GM12878 (cell line): ENCODE results near the gene RSKR. TPM values are rescaled to one million over a fixed set of nuclear protein-coding genes. Genes with fewer than 3 reads are reported as not detected.
"Not testable (repeated sequence)": the region's sequence is repeated elsewhere in the genome, so short reads cannot be mapped to it uniquely, and the experiment has no call there.

ENCODE experiments used
- ATAC-seq: fragments of 200-7000 bp; cut with Tn5 transposase; 3 replicates; pipeline ENCODE4 v1.9.1; 2020; ENCODE audit warnings: mild to moderate bottlenecking, moderate library complexity
- BruUV-seq: library from RNA; stranded (reverse); fragments of 400-500 nt; replicated peaks from 2 replicates; lab custom pipeline; 2021; lab: Mats Ljungman, UMichigan
- CTCF ChIA-PET: fragments of 300-600 bp; sonication (Branson Sonifier 250); formaldehyde crosslinking; extraction: SDS; loops from one replicate; lab custom pipeline; 2021; ENCODE audit warnings: inconsistent platforms; lab: Yijun Ruan, JAX
- POLR2A ChIA-PET: fragments of 350-600 bp; formaldehyde crosslinking; extraction: SDS; loops from one replicate; lab custom pipeline; 2021; ENCODE audit warnings: inconsistent platforms; lab: Charles Lee
- RAD21 ChIA-PET: fragments of 300-600 bp; sonication (Branson Sonifier 250); formaldehyde crosslinking; loops from one replicate; lab custom pipeline; 2023; ENCODE audit warnings: antibody characterized with exemption; ENCODE audit not compliant: unreplicated experiment; lab: Charles Lee
- SMC1A ChIA-PET: fragments of 300-600 bp; sonication (Branson Sonifier 250); formaldehyde crosslinking; loops from one replicate; lab custom pipeline; 2023; ENCODE audit not compliant: unreplicated experiment, uncharacterized antibody; lab: Charles Lee
- DNase-seq: peaks from one replicate; pipeline ENCODE4 v3.0.0-alpha.2; 2011; ENCODE audit warnings: low read depth, low spot score
- FAIRE-seq: peaks from 3 replicates; lab custom pipeline; 2011; peaks lifted over from hg19 to GRCh38; lab: Jason Lieb, UNC
- H2AFZ ChIP-seq: 2 replicates; pipeline ENCODE4 v1.6.0; 2011; ENCODE audit warnings: low read depth, low read length, control low read depth; ENCODE audit not compliant: control insufficient read depth
- H3K27ac ChIP-seq: 2 replicates; pipeline ENCODE4 v1.5.1; 2011; ENCODE audit warnings: control low read depth; ENCODE audit not compliant: control insufficient read depth, insufficient read depth
- H3K27me3 ChIP-seq, 2 experiments: replicated peaks in 1 of 2; 2 replicates each; pipeline versions ENCODE4 v1.6.0 to v1.6.1; 2011; ENCODE audit warnings: low read length in 1 of 2; ENCODE audit not compliant: control insufficient read depth in 2 of 2, insufficient read depth in 2 of 2
- H3K36me3 ChIP-seq, 2 experiments: 2 replicates each; pipeline ENCODE4 v1.5.1; 2011; ENCODE audit warnings: low read length in 1 of 2; ENCODE audit not compliant: control insufficient read depth in 2 of 2, insufficient read depth in 2 of 2
- H3K4me1 ChIP-seq: 2 replicates; pipeline ENCODE4 v1.6.1; 2011; ENCODE audit warnings: mild to moderate bottlenecking, low read length, moderate library complexity, mixed read lengths; ENCODE audit not compliant: control insufficient read depth, insufficient read depth
- H3K4me2 ChIP-seq: 2 replicates; pipeline ENCODE4 v1.6.0; 2011; ENCODE audit warnings: control low read depth; ENCODE audit not compliant: control insufficient read depth, insufficient read depth
- H3K4me3 ChIP-seq: fragments of 200-600 bp; sonication (generic); 2 replicates; pipeline ENCODE4 v1.5.1; 2016
- H3K79me2 ChIP-seq: 2 replicates; pipeline ENCODE4 v1.6.0; 2011; ENCODE audit warnings: low read length; ENCODE audit not compliant: control insufficient read depth, insufficient read depth
- H3K9ac ChIP-seq: 2 replicates; pipeline ENCODE4 v1.8.0; 2011; ENCODE audit warnings: low read length, control low read depth, mixed read lengths; ENCODE audit not compliant: control insufficient read depth, insufficient read depth
- H3K9me3 ChIP-seq: replicated peaks from 3 replicates; pipeline ENCODE4 v1.5.1; 2011; ENCODE audit warnings: mild to moderate bottlenecking, low read length; ENCODE audit not compliant: control insufficient read depth, insufficient read depth
- H4K20me1 ChIP-seq: 2 replicates; pipeline ENCODE4 v1.6.0; 2011; ENCODE audit not compliant: control insufficient read depth, insufficient read depth
- BMI1 ChIP-seq: fragments of 450-650 bp; IDR thresholded peaks from 2 replicates; pipeline ENCODE4 v1.6.1; 2016; ENCODE audit warnings: mild to moderate bottlenecking, moderate library complexity, borderline replicate concordance
- CTCF ChIP-seq, 3 experiments: IDR thresholded peaks in 2 of 3; conservative IDR thresholded peaks in 1 of 3; 2 replicates each; pipeline ENCODE4 v1.5.1; 2011; ENCODE audit warnings: low read depth in 3 of 3, low read length in 3 of 3, mild to moderate bottlenecking in 3 of 3, control low read depth in 2 of 3, moderate library complexity in 2 of 3, inconsistent platforms in 1 of 3, mixed read lengths in 1 of 3; ENCODE audit not compliant: control insufficient read depth in 2 of 3, insufficient read depth in 1 of 3; ENCODE audit errors: extremely low read depth in 1 of 3
- IRF4 ChIP-seq: IDR thresholded peaks from 2 replicates; pipeline ENCODE4 v1.6.1; 2011; ENCODE audit warnings: low read depth, low read length
- MEF2B ChIP-seq: fragments of 450-650 bp; IDR thresholded peaks from 2 replicates; pipeline ENCODE4 v1.6.1; 2018; ENCODE audit warnings: mild to moderate bottlenecking, moderate library complexity; ENCODE audit not compliant: partially characterized antibody, poor library complexity, severe bottlenecking
- NBN ChIP-seq: fragments of 450-650 bp; IDR thresholded peaks from 2 replicates; pipeline ENCODE4 v1.6.1; 2016
- NKRF ChIP-seq: fragments of 450-650 bp; conservative IDR thresholded peaks from 2 replicates; pipeline ENCODE4 v1.6.1; 2017; ENCODE audit warnings: mild to moderate bottlenecking, moderate library complexity
- PAX5 ChIP-seq: IDR thresholded peaks from 2 replicates; pipeline ENCODE4 v1.6.1; 2011; ENCODE audit warnings: low read depth, low read length, borderline replicate concordance
- POLR2AphosphoS5 ChIP-seq: IDR thresholded peaks from 2 replicates; pipeline ENCODE4 v1.6.1; 2011; ENCODE audit warnings: mild to moderate bottlenecking, low read length, inconsistent platforms
- RFX5 ChIP-seq: IDR thresholded peaks from 2 replicates; pipeline ENCODE4 v1.6.1; 2011; ENCODE audit warnings: low read depth, low read length, improper control_type of control experiment
- SP1 ChIP-seq: IDR thresholded peaks from one replicate; pipeline ENCODE4 v1.6.1; 2011; ENCODE audit warnings: low read depth, low read length
- SREBF2 ChIP-seq: IDR thresholded peaks from 2 replicates; pipeline ENCODE4 v1.6.1; 2012; ENCODE audit warnings: mild to moderate bottlenecking, low read length
- YBX1 ChIP-seq: fragments of 450-650 bp; IDR thresholded peaks from 2 replicates; pipeline ENCODE4 v1.6.1; 2016; ENCODE audit warnings: antibody characterized with exemption
- ZNF24 ChIP-seq: fragments of 450-650 bp; IDR thresholded peaks from 2 replicates; pipeline ENCODE4 v1.6.1; 2017; ENCODE audit warnings: antibody characterized with exemption, mild to moderate bottlenecking
- WGBS: methylation state at CpG from one replicate; pipeline ENCODE4 v1.1.6; 2016; ENCODE audit warnings: low lambda C conversion rate; ENCODE audit not compliant: insufficient replicate concordance, insufficient coverage; ENCODE audit errors: missing lambda C conversion rate; 5-methylcytosine and 5-hydroxymethylcytosine counted together
- in situ Hi-C: fragments of 300-500 bp; cut with MboI; formaldehyde crosslinking; loops from 9 replicates; pipeline ENCODE4 v1.14.3; 2018; ENCODE audit warnings: mixed read lengths
- intact Hi-C: fragments of 100-400 bp; cut with micrococcal nuclease; formaldehyde crosslinking; loops from one replicate; pipeline ENCODE4 v1.14.2; 2022; ENCODE audit not compliant: unreplicated experiment
- polyA plus RNA-seq, 11 experiments: library from polyadenylated mRNA; depleted of rRNA in 4 of 11; unstranded in 6 of 11; stranded (reverse) in 5 of 11; fragments of >200 nt; fragmentation: Nextera tagmentation in 4 of 11; fragmentation: Illumina TruSeq in 1 of 11; extraction: Ambion mirVana in 4 of 11; extraction: Trizol in 1 of 11; gene quantifications; 1 replicate in 1 of 11; 2 replicates in 10 of 11; pipeline versions ENCODE4 v1.2.1 to v1.2.3, GENCODE V29; 2011 to 2016; ENCODE audit warnings: inconsistent platforms in 2 of 11, missing spikeins in 2 of 11, low read depth in 1 of 11
- total RNA-seq, 4 experiments: library from RNA; depleted of rRNA in 3 of 4; stranded (reverse); fragments of >200 nt in 3 of 4; fragmentation: Illumina TruSeq in 1 of 4; extraction: Trizol in 1 of 4; gene quantifications; 2 replicates each; pipeline versions ENCODE4 v1.2.1 to v1.2.3, GENCODE V29; 2013 to 2021

RSKR gene
- total and polyA plus RNA-seq, 10 of the 15 experiments (the other 5 are each of a cell fraction or from before 2014, with no cell fraction given): 0.52 to 22.4 (median 8.7) TPM

- TF ChIP-seq PAX5: peak; percentile 40; the same call in 1 of the 2 replicates
- TF ChIP-seq BMI1: no peak
- no peak for TF ChIP-seq RFX5
- peak; percentile 51; the same call in 1 of the 2 replicates for TF ChIP-seq NKRF
- peak; percentile 1 for TF ChIP-seq SP1
- TF ChIP-seq NBN: peak; percentile 95
- peak; percentile 26 for TF ChIP-seq MEF2B
- TF ChIP-seq ZNF24: no peak
- TF ChIP-seq POLR2AphosphoS5: peak; percentile 96
- 0 out of 6 replicates have a peak, but pooled peaks of 1 of the 3 experiments have one; percentile 16 for TF ChIP-seq CTCF (IDR thresholded peaks at IDR 0.05 in 2 of 3, conservative IDR thresholded peaks at IDR 0.05 in 1 of 3; ENCODE audit: control insufficient read depth in 2 of 3, extremely low read depth in 1 of 3, insufficient read depth in 1 of 3, low read depth in 3 of 3, low read length in 3 of 3)
- TF ChIP-seq SREBF2: no peak
- peak; percentile 43; the same call in 1 of the 2 replicates for TF ChIP-seq IRF4
- TF ChIP-seq YBX1: no peak
These were observed 47.9 kb upstream of the RSKR start, which contains the start of the genes SDF2 and SUPT6H (continued) for GRCh38 chr17:28661635-28662526.

- POLR2A ChIA-PET: interaction anchor here (4.9 kb wide), 1 partner anchor 15 kb away, joined by 46 read pairs; the partner anchor contains the start of gene BLTP2
- in situ Hi-C loops, H4K20me1 ChIP-seq, H3K4me1 ChIP-seq, H3K4me3 ChIP-seq, DNase-seq, RAD21 ChIA-PET, ATAC-seq, BruUV-seq, H3K9ac ChIP-seq, CTCF ChIA-PET, H3K27me3 ChIP-seq, FAIRE-seq, H3K36me3 ChIP-seq, SMC1A ChIA-PET, intact Hi-C loops, H3K27ac ChIP-seq, H3K4me2 ChIP-seq, H3K9me3 ChIP-seq, H2AFZ ChIP-seq: not testable (repeated sequence)
- WGBS: 98% methylated on average over 23 of the region's 23 CpGs
- H3K79me2 ChIP-seq: peaks cover 45% of the 10 kb centered on the region
These were observed 45.5 kb upstream of the RSKR start for GRCh38 chr17:28659497-28659881.
